HuH-7 (cell line): Measurements from ENCODE around the gene PPM1D.
"Not testable (repeated sequence)": the region's sequence is repeated elsewhere in the genome, so short reads cannot be mapped to it uniquely, and the experiment has no call there.

Source experiments
- DNase-seq: peaks from one replicate; pipeline ENCODE4 v3.0.0; 2011; ENCODE audit warnings: low spot score

The PPM1D gene

GRCh38 chr17:60599620-60600489, at the start of gene PPM1D:
PPM1D (plus strand) TSS chr17:60600193; CDS start chr17:60600415, 222 bp downstream.
- peak; percentile 98 for DNase-seq

GRCh38 chr17:60552255-60552654, 47.7 kb upstream of the PPM1D start:
- not testable (repeated sequence) for DNase-seq

- no peak for DNase-seq
Measured at GRCh38 chr17:60554377-60554788, 45.6 kb upstream of the PPM1D start.

GRCh38 chr17:60555786-60556185, 44.2 kb upstream of the PPM1D start:
- no peak for DNase-seq

GRCh38 chr17:60557805-60558204, 42.2 kb upstream of the PPM1D start:
- DNase-seq: no peak

- no peak for DNase-seq
Measured at GRCh38 chr17:60559659-60559994, 40.4 kb upstream of the PPM1D start.

GRCh38 chr17:60559995-60560859, 39.8 kb upstream of the PPM1D start:
- no peak for DNase-seq

GRCh38 chr17:60560860-60561257, 39.1 kb upstream of the PPM1D start:
- no peak for DNase-seq

- DNase-seq: no peak
Measured at GRCh38 chr17:60562421-60562820, 37.6 kb upstream of the PPM1D start.

- no peak for DNase-seq
Measured at GRCh38 chr17:60563743-60564142, 36.2 kb upstream of the PPM1D start.

GRCh38 chr17:60565233-60565632, 34.8 kb upstream of the PPM1D start:
- no peak for DNase-seq

- no peak for DNase-seq
Measured at GRCh38 chr17:60573236-60574051, 26.5 kb upstream of the PPM1D start.

- no peak for DNase-seq
Measured at GRCh38 chr17:60577147-60577915, 22.7 kb upstream of the PPM1D start.

GRCh38 chr17:60579090-60579489, 20.9 kb upstream of the PPM1D start:
- no peak for DNase-seq

GRCh38 chr17:60579551-60579950, 20.4 kb upstream of the PPM1D start:
- no peak for DNase-seq

GRCh38 chr17:60583008-60583407, 17.0 kb upstream of the PPM1D start:
- no peak for DNase-seq

GRCh38 chr17:60585887-60586286, 14.1 kb upstream of the PPM1D start:
- DNase-seq: no peak

- DNase-seq: no peak
Measured at GRCh38 chr17:60586288-60586974, 13.6 kb upstream of the PPM1D start.

GRCh38 chr17:60590070-60590469, 9.9 kb upstream of the PPM1D start:
- no peak for DNase-seq

GRCh38 chr17:60592750-60593149, 7.2 kb upstream of the PPM1D start:
- DNase-seq: no peak
